Stomach (tissue), 9 donors: ENCODE results near the gene STK32A. TPM values are rescaled to one million over a fixed set of nuclear protein-coding genes. Genes with fewer than 3 reads are reported as not detected.

Source experiments
- DNase-seq, 2 donors: peaks; one replicate each; pipeline versions ENCODE4 v3.0.0 to v3.0.0-alpha.2; 2013 to 2019
- H3K27ac ChIP-seq, 5 donors: fragments of 200-600 bp in 4 of 5; sonication (generic) in 4 of 5; one replicate each; pipeline ENCODE4 v1.5.1; 2013 to 2019; ENCODE audit warnings: mild to moderate bottlenecking in 1 of 5, moderate library complexity in 1 of 5
- H3K27me3 ChIP-seq, 3 donors: fragments of 200-600 bp; sonication (generic); one replicate each; pipeline ENCODE4 v1.5.1; 2017 to 2019; ENCODE audit warnings: mixed run types in 1 of 3
- H3K36me3 ChIP-seq, 4 donors: fragments of 200-600 bp; sonication (generic); 1 replicate in 3 of 4; 2 replicates in 1 of 4; pipeline ENCODE4 v1.5.1; 2016 to 2019
- H3K4me1 ChIP-seq, 4 donors: fragments of 200-600 bp; sonication (generic); one replicate each; pipeline ENCODE4 v1.5.1; 2016 to 2019
- H3K4me3 ChIP-seq, 4 donors: fragments of 200-600 bp; sonication (generic) in 3 of 4; one replicate each; pipeline ENCODE4 v1.5.1; 2016 to 2019; ENCODE audit warnings: mild to moderate bottlenecking in 1 of 4
- H3K9me3 ChIP-seq, 4 donors: fragments of 200-600 bp; sonication (generic); one replicate each; pipeline ENCODE4 v1.5.1; 2016 to 2019
- EP300 ChIP-seq: sonication (generic); formaldehyde crosslinking; IDR thresholded peaks from one replicate; pipeline ENCODE4 v1.6.1; 2017; ENCODE audit warnings: antibody characterized with exemption
- POLR2A ChIP-seq, 4 donors: fragments of 450-650 bp; IDR thresholded peaks; one replicate each; pipeline ENCODE4 v1.6.1; 2016; ENCODE audit warnings: antibody characterized with exemption in 4 of 4, control low read depth in 2 of 4, mild to moderate bottlenecking in 1 of 4, moderate library complexity in 1 of 4
- POLR2AphosphoS5 ChIP-seq, 3 donors: sonication (generic); formaldehyde crosslinking; IDR thresholded peaks; one replicate each; pipeline ENCODE4 v1.6.1; 2016; ENCODE audit warnings: antibody characterized with exemption in 3 of 3
- WGBS, 5 donors: extraction: QIAGEN DNeasy Blood & Tissue Kit in 3 of 5; methylation state at CpG; one replicate each; pipeline versions ENCODE4 v1.1.5 to v1.1.7; 2013 to 2018; 5-methylcytosine and 5-hydroxymethylcytosine counted together
- intact Hi-C: fragments of 100-400 bp; cut with DNase I; formaldehyde crosslinking; loops from one replicate; pipeline ENCODE4 v1.15.1; 2023; ENCODE audit warnings: low total_unique reads
- polyA plus RNA-seq, 3 donors: library from polyadenylated mRNA; stranded (reverse); fragments of 200-250 nt; gene quantifications; one replicate each; pipeline ENCODE4 v1.2.3, GENCODE V29; 2013
- total RNA-seq, 5 donors: library from RNA; depleted of rRNA; stranded (reverse); fragments of >200 nt; gene quantifications; one replicate each; pipeline versions ENCODE4 v1.1.0 to v1.2.3, GENCODE V29; 2014 to 2016
- TF ChIP-seq, protein P1 (sequence below), 7 experiments: fragments of 450-650 bp in 4 of 7; fragments of 200-600 bp in 3 of 7; sonication (generic) in 3 of 7; IDR thresholded peaks; one replicate each; pipeline ENCODE4 v1.5.1; 2016 to 2019; ENCODE audit warnings: antibody characterized with exemption in 7 of 7, control low read depth in 2 of 7, mild to moderate bottlenecking in 1 of 7
- donor health status: healthy with polysubstance abuse.
- donor health status: Bipolar disorder and iron deficiency.
- donor health status: healthy.

The STK32A gene
- total and polyA plus RNA-seq, 8 donors, result 0.48 to 29.7 (median 0.62) TPM

- DNase-seq, result peak; percentile 31 to 65
- intact Hi-C loops, result loop anchor here (5.0 to 10.0 kb wide), 2 partner anchors 148 to 351 kb away; no protein-coding TSS in a partner anchor
- Histone ChIP-seq H3K9me3 (no peaks in the 10 kb centered on the region), H3K36me3 (no peaks in the 10 kb centered on the region), H3K27ac (no peak overlapping the region), H3K4me3 (no peak overlapping the region), H3K27me3 (no peaks in the 10 kb centered on the region), H3K4me1 (no peaks in the 10 kb centered on the region)
- TF ChIP-seq POLR2A (IDR thresholded peaks at IDR 0.05) (no peak), POLR2AphosphoS5 (IDR thresholded peaks at IDR 0.05) (no peak), EP300 (no peak)
- TF ChIP-seq, protein P1, sequence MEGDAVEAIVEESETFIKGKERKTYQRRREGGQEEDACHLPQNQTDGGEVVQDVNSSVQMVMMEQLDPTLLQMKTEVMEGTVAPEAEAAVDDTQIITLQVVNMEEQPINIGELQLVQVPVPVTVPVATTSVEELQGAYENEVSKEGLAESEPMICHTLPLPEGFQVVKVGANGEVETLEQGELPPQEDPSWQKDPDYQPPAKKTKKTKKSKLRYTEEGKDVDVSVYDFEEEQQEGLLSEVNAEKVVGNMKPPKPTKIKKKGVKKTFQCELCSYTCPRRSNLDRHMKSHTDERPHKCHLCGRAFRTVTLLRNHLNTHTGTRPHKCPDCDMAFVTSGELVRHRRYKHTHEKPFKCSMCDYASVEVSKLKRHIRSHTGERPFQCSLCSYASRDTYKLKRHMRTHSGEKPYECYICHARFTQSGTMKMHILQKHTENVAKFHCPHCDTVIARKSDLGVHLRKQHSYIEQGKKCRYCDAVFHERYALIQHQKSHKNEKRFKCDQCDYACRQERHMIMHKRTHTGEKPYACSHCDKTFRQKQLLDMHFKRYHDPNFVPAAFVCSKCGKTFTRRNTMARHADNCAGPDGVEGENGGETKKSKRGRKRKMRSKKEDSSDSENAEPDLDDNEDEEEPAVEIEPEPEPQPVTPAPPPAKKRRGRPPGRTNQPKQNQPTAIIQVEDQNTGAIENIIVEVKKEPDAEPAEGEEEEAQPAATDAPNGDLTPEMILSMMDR (IDR thresholded peaks at IDR 0.05), result peak in 5 of 7 experiments; percentile 20 to 67 (median 51)
- WGBS, 5 donors, result 57 to 73% (median 63%) methylated on average over 3 of the region's 3 CpGs
These were observed 10.7 kb upstream of the STK32A start for GRCh38 chr5:147223948-147224791.

GRCh38 chr5:147225938-147226337 is 8.9 kb upstream of the STK32A start:
- no peaks in the 10 kb centered on the region for H3K36me3 ChIP-seq
- H3K4me1 ChIP-seq, result no peaks in the 10 kb centered on the region
- intact Hi-C loops, result loop anchor here (10.0 kb wide), 1 partner anchor 349 kb away; no protein-coding TSS in a partner anchor
- no peak for DNase-seq
- TF ChIP-seq POLR2AphosphoS5 (IDR thresholded peaks at IDR 0.05) (no peak), EP300 (no peak), POLR2A (IDR thresholded peaks at IDR 0.05) (no peak)
- TF ChIP-seq, protein P1 (IDR thresholded peaks at IDR 0.05), result no peak
- no peak overlapping the region for H3K27ac ChIP-seq
- no peak overlapping the region for H3K4me3 ChIP-seq
- WGBS, 5 donors, result 89 to 93% (median 90%) methylated on average over 9 of the region's 9 CpGs
- H3K9me3 ChIP-seq, result peaks cover 0 to 3% (median 0%) of the 10 kb centered on the region in 4 donors
- no peaks in the 10 kb centered on the region for H3K27me3 ChIP-seq

DNA sequence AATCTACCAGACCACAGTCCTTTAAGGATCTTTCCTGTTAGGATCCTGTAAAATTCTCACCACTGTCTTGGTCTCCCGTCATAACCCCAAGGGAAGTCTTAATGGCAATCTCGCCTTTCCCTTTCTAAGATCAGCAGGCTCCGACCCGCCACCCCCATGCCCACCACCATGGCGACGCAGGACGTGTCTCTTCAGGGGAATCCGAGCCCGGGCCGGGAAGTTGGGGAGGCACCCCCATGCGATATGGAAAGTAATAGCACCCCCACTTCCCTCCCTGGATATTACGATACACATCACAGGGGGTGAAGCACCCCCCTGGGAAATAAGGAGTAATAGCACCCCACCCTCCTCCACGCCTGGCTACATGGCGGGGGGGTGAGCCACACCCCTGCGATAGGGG is 8.3 kb upstream of the STK32A start:
- H3K9me3 ChIP-seq, result peaks cover 0 to 5% (median 0%) of the 10 kb centered on the region in 4 donors
- H3K27ac ChIP-seq, result no peak overlapping the region
- H3K4me1 ChIP-seq, result no peaks in the 10 kb centered on the region
- no peaks in the 10 kb centered on the region for H3K36me3 ChIP-seq
- intact Hi-C loops, result loop anchor here (10.0 kb wide), 1 partner anchor 348 kb away; no protein-coding TSS in a partner anchor
- 94 to 98% (median 97%) methylated on average over 14 to 15 of the region's 15 CpGs for WGBS, 5 donors
- no peak for DNase-seq
- TF ChIP-seq POLR2A (IDR thresholded peaks at IDR 0.05), result no peak
- no peak for TF ChIP-seq EP300
- TF ChIP-seq POLR2AphosphoS5 (IDR thresholded peaks at IDR 0.05), result no peak
- H3K4me3 ChIP-seq, result no peak overlapping the region
- no peaks in the 10 kb centered on the region for H3K27me3 ChIP-seq

- peak in 1 of 2 donors; percentile 36 for DNase-seq
- intact Hi-C loops, result no loop called here
- peak overlapping the region; percentile 57 to 67 (median 60) for H3K4me3 ChIP-seq
- H3K4me1 ChIP-seq, result peaks cover 0 to 22% (median 16%) of the 10 kb centered on the region in 4 donors
- H3K27ac ChIP-seq, result peak overlapping the region; percentile 56 to 87 (median 70)
- peaks cover 0 to 21% (median 5%) of the 10 kb centered on the region in 3 donors for H3K27me3 ChIP-seq
- no peak for TF ChIP-seq EP300
- no peak for TF ChIP-seq POLR2A (IDR thresholded peaks at IDR 0.05)
- TF ChIP-seq, protein P1 (IDR thresholded peaks at IDR 0.05), result no peak
- no peak for TF ChIP-seq POLR2AphosphoS5 (IDR thresholded peaks at IDR 0.05)
- peaks cover 0 to 5% (median 0%) of the 10 kb centered on the region in 4 donors for H3K9me3 ChIP-seq
- 2 to 3% (median 3%) methylated on average over 9 to 32 of the region's 32 CpGs for WGBS, 5 donors
- no peaks in the 10 kb centered on the region for H3K36me3 ChIP-seq
These were observed 494 bp upstream of the STK32A start for GRCh38 chr5:147234239-147234824.
